ENCODE data around the gene BCAP31.

DNA sequence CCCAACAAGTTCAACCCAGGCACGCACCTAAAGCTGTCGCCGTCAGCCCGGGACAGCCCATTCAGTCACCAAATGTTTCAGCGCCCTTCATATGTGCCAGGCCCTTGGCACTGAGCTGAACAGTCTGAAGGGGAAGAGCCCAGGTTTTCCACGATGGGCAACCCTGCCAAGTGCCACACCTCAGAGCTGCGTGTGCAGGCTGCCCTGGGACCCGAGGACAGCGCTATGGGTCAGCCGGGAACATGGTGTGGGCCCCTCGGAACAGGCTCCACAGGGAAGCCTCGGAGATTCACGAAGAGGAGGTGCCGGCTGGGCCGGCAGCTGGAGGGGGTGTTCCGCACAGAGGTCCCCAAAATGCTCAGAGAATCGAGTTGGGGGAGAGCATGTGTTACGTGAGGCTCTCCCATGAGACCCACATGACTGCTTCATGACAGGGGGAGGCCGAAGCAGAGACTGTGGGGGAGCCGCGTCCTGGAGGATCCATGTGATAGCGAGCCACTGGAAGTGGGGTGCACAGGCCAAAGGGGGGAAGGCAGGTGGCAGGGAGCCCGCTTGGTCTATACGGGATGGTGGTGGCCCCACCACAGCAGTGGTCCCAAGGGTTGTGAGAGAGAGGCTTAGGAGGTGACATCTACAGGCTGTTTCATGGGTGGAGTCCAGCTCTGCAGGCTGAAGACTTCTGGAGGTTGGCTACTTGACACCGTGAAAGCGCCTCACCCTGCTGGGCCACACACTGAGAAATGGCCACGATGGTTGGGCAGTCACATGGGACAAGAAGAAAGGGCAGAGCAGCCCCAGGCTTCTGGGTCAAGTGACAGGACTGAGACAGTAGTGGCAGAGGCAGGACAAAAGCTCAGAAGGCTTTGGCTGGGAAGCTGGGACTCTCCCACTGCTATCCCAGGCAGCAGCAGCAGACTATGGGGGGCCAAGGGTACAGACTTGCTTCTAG is 14.2 kb downstream of the BCAP31 start:
- TF ChIP-seq, protein P1, sequence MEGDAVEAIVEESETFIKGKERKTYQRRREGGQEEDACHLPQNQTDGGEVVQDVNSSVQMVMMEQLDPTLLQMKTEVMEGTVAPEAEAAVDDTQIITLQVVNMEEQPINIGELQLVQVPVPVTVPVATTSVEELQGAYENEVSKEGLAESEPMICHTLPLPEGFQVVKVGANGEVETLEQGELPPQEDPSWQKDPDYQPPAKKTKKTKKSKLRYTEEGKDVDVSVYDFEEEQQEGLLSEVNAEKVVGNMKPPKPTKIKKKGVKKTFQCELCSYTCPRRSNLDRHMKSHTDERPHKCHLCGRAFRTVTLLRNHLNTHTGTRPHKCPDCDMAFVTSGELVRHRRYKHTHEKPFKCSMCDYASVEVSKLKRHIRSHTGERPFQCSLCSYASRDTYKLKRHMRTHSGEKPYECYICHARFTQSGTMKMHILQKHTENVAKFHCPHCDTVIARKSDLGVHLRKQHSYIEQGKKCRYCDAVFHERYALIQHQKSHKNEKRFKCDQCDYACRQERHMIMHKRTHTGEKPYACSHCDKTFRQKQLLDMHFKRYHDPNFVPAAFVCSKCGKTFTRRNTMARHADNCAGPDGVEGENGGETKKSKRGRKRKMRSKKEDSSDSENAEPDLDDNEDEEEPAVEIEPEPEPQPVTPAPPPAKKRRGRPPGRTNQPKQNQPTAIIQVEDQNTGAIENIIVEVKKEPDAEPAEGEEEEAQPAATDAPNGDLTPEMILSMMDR (IDR thresholded peaks at IDR 0.05), result no peak
- no peak for TF ChIP-seq POLR2A (IDR thresholded peaks at IDR 0.05)
